NCI-H2081 (cell line): Measurements from ENCODE around the gene LGR5.
"Not testable (repeated sequence)": the region's sequence is repeated elsewhere in the genome, so short reads cannot be mapped to it uniquely, and the experiment has no call there.

ENCODE experiments used
- DNase-seq, 2 experiments: peaks; one replicate each; lab custom pipeline; 2025; lab: John Stamatoyannopoulos, UW

Gene LGR5

DNA sequence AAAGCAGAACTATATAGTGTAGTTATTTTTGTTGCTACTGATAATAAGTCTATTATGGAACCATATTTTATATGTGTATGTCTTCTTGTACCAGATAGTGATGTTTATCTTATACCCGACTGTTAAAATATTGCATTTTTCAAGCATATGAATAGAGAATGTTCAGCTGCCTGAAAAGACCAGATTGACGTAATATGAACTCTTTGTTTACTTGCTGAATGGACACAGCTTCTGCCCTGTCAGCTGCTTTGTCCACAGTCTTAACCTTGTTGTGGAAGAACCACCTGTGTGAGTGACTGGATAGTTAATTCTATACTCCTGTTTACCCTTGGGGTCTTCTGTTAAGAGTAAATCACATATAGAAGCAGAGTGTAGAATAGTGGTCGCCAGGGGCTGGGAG is 109.3 kb downstream of the LGR5 start:
- DNase-seq = no peak

DNA sequence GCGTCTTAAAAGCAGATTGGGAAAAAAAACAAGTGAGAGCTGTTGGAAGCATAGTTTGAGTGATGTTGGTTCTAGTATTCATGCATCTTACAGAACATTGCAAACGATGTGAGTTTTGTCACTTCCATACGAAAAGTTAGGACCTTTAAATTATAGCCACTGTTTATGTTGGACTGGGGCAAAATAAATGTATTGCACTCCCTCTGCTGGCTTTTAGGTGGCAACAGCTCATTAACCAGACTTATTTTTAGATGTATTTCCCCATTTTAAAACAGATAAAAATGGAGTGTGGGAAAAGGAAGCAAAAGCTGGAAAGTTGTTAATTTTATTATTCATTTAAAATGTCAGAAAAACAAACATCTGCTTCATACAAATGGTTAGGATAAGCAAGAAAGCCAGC is 111.9 kb downstream of the LGR5 start:
- DNase-seq = peak in 1 of 2 experiments; percentile 25

DNA sequence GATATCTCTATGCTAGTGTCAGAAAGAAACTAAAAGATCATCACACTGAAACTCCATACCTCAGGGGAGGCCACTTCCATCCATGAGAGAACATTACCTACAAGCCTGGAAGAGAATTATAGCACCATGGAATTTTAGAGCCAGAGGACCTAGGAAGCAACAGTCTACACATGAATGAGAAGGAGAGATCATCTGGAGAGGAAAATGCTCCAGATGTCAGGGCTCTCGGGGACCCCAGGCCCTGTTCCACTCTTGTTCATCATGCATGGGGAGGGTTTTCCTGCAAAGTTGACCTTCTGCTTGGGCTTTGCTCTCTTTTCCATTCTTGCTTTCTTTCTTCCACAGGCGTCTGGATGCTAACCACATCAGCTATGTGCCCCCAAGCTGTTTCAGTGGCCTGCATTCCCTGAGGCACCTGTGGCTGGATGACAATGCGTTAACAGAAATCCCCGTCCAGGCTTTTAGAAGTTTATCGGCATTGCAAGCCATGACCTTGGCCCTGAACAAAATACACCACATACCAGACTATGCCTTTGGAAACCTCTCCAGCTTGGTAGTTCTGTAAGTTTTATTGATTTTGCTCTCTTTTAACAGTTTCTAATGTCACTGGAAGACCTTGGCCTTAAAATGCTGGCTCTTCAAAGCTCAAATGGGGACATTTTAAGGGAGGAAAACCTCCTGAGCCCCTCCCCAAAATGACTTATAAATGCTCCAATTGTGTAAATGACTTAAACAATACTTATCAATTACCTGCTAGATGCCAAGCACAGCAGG is 113.3 kb downstream of the LGR5 start:
- DNase-seq = no peak

DNA sequence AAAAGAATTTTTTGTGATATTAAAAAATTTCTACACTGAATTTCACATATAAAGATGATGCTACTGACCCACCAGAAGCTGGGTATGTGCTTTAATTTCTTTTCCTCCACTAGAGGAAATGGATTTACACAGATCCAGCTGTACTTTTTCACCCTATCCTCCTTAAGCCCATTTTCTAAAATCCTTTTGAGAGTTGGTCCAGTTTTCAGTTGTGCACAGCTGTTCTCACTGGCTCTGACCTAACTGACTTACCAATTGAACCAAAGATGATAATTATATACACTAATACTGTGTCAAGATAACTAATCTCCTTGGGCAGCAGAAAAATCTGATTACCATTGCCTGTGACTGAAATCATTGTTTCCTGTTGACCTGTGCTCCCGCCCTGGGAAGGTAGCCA is 115.6 kb downstream of the LGR5 start:
- no peak for DNase-seq

DNA sequence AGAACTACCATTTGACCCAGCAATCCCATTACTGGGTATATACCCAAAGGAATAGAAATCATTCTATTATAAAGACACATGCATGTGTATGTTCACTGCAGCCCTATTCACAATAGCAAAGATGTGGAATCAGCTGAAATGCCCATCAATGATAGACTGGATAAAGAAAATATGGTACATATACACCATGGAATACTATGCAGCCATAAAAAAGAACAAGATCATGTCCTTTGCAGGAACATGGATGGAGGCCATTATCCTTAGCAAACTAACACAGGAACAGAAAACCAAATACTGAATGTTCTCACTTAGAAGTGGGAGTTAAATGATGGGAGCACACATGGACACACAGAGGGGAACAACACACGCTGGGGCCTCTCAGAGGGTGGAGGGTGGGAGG is 116.2 kb downstream of the LGR5 start:
- DNase-seq = not testable (repeated sequence)

DNA sequence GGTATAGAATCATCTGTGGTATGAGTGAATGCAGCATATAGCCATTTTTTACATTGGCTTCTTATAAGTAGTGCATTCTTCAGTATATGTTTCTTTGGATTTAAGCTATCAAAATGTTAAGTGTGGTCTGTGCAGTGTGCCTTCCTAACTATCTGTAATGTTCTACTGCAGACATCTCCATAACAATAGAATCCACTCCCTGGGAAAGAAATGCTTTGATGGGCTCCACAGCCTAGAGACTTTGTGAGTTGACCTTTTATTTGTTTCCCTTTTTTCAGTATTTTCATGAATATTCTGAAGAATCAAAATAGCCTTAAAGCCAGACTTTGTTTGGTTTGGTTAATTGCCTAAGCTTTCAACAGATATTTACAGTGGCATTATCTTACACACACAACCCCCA is 116.8 kb downstream of the LGR5 start:
- DNase-seq = no peak

DNA sequence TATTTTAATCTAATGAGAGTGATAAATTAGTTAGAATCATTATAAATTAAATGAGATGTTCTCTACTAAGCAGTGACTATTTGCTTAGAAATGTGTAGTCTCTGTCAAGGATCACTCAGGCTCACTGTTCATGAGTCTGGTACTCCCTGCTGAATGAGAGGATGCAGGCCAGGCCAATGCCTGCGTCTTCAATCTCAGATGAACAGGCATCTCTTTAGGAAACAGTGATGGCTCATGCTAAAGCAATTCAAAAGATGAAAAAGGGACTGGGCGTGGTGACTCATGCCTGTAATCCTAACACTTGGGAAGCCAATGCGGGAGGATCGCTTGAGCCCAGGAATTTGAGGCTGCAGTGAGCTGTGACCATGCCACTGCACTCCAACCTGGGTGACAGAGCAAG is 117.3 kb downstream of the LGR5 start:
- no peak for DNase-seq

DNA sequence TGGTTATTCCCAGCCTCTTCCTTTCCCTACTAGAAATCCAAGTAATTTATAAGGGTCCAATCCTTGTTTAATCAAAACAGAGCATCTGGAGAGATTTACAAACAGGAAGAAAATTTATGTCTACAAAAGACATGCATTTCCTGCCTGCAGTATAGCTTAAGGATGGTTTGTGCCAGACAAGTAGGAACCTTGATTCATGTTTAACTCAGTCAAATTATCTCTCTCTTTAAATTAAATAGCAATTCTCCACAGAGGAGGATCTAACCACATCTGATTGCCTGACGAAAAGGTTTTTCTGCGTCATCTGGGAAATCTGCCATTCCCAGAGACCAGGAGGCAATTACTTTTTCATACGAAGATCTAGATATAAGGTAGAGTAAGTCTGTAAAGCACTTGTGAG is 118.8 kb downstream of the LGR5 start:
- no peak for DNase-seq

DNA sequence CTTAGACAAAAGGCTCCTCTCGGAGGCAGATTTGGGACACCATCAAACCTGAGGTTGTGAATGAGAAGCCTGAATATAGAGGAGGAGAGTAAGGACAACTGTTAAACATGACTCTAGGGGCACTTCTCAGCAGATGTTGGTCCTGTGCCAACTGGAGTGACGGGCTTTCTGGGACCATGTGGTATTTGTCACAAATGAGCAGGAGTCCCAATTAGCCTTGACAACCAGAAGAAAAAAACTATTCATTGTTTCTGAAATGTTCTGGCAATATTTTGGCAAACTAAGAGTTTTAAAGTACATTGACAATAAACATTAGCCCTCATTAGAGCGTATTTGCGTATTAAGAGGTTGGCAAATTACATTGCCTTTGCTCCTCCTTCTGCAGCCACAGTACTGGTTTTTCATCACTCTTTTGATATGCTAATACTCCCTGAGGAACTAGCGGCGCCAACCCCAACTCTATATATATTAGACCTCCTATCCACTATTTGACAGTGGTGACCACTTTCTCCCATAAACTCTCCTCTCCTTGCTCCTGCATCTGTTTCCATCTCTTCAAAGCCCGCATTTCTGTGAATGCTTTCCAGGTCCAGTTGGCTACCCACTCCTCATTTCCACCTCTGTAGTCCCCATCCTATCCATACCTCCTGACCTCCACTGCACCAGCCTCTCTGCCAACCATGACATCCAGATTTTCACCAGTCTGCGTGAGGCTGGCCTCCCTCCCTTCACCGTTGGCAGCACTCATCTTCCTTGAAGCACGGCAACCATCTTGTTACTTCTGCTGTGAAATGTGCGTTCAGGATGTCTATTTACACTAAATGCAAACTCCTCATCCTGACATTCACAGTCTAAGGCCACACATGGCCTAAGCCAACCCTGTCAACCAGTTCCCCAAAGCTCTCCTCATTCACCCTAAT is 123.3 kb downstream of the LGR5 start:
- peak in 1 of 2 experiments; percentile 31 for DNase-seq

DNA sequence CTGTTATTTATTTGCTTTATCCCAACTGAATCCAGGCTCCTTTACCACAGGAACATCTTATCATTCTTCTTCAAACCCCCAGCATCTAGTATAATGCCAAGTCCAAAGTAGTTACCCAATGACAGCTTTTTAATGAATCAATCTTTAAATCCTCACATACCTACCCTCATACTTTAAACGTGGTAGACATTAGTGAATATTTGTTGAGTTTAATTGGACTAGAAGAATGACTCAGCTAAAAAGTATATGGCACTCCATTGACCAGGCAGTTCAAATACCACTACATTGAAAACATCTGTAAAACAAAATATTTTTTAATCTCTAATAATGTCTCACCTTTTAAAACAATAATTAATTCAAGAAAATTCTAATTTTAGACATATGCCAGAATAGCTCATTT is 125.9 kb downstream of the LGR5 start:
- no peak for DNase-seq

DNA sequence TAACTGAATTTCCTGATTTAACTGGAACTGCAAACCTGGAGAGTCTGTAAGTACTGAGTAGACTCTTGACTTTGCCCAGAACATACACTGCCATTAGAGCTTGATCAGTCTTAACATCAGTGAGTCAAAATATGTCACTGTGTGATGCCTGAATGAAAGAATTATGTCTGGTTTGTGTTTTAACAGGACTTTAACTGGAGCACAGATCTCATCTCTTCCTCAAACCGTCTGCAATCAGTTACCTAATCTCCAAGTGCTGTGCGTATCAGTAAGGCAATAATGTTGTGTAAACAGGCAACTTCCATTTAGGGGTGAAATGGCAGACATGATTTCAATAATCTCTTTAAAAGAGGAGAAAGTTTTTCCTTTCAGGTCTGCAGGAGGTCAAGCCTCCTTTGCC is 127.1 kb downstream of the LGR5 start:
- DNase-seq = no peak

DNA sequence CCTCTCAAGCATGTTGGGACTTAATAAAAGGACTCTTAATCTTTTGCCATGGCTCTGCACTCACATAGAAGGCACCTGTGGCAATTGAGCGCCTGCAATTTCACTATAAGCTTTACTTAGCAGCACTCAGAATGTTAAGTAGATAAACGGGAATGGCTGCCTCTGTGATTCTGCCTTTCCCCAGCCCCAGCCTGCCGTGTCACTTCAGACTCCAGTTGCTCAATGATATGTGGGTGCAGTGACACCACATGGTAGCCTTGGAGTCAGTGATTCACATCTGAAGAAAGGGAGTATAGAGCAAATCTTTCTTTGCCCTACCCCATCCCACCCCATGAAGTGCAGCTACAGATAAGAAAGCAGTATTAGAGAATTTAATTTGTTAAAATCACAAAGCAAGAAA is 127.9 kb downstream of the LGR5 start:
- DNase-seq = no peak

DNA sequence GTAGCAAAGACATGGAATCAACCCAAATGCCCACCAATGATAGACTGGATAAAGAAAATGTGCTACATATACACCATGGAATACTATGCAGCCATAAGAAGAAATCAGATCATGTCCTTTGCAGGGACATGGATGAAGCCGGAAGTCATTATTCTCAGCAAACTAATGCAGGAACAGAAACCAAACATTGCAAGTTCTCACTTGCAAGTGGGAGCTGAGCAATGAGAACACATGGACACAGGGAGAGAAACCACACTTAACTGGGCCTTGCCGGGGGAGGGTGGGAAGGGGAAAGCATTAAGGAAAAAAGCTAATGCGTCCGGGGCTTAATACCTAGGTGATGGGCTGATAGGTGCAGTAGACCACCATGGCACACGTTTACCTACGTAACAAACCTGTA is 130.3 kb downstream of the LGR5 start:
- not testable (repeated sequence) for DNase-seq

DNA sequence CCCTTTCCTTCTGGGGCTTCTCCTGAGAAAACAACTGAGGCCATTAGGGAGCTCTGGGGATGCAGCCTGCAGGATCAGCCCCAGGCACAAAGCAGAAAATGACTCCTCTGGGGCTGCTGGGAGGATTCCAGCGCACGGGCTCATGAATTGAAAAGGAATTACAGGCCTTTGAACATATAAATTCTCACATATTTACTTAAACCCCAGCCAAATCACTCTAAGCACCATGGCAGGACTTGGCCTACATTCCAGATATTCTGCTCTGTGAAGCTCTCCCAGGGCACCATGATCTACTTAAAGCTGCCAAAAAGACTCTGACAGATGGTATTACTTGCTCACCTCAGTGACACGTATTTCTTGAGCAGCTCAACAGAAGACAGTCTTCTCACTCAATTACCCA is 136.9 kb downstream of the LGR5 start:
- no peak for DNase-seq

DNA sequence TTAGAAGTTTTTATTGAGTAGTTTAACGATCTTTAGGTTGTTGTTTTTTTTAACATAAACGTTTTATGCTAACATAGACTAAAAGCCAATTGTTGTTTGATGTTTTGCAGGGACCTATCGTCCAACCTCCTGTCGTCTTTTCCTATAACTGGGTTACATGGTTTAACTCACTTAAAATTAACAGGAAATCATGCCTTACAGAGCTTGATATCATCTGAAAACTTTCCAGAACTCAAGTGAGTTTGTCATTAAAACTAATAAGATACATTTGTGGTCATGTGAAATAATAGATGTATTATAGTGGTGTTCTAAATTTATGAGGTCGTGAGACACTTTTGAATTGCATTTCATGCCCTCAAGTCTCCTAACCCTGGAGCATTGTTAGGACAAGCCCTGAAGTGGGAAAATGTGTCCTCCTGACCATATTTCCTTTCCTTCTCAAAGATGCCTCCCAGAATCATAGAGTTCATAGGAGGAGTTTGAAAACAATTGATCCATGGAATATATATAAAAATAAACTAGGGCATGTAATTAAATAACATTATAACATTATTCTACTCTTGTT is 139.2 kb downstream of the LGR5 start:
- DNase-seq = no peak

DNA sequence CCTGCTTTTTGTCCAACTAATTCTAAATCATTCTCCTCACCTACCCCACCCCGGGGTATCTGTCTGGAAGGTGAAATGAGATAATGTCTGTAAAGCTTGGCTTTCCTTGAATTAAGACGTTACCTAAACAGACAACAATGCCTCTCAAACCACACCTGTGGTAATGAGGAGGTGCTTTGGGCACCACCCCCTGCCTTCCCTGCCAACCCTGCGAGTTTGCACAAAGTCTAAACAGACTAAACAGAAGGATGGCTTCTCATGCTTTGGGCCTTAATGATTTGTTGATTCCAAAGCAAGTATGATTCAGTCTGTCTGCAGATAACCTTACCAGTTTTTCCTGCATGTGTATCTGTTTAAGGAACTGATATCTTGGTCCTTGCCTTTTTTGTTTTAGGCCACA is 141.6 kb downstream of the LGR5 start:
- DNase-seq = no peak

DNA sequence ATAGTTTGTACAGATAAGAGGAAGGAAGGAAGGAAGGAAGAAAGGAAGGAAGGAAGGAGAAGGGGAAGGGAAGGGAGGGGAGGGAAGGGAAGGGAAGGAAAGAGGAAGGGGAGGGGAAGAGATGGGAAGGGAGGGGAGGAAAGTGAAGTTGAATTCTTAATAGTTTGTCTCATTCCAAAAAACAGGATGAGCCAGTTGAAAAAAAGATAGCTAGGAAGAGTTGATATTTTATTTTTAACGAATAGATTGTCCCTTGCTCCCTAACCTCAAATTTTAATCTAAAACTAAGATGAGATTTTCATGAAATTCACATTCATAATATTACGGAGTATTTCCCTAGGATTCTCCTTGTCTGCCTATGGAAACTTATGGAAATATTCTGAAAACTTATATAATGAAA is 143.3 kb downstream of the LGR5 start:
- no peak for DNase-seq

DNA sequence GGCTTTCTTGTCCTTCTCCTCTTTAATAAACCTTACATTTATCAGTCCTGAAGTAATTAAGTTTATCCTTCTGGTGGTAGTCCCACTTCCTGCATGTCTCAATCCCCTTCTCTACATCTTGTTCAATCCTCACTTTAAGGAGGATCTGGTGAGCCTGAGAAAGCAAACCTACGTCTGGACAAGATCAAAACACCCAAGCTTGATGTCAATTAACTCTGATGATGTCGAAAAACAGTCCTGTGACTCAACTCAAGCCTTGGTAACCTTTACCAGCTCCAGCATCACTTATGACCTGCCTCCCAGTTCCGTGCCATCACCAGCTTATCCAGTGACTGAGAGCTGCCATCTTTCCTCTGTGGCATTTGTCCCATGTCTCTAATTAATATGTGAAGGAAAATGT is 144.8 kb downstream of the LGR5 start:
- no peak for DNase-seq

DNA sequence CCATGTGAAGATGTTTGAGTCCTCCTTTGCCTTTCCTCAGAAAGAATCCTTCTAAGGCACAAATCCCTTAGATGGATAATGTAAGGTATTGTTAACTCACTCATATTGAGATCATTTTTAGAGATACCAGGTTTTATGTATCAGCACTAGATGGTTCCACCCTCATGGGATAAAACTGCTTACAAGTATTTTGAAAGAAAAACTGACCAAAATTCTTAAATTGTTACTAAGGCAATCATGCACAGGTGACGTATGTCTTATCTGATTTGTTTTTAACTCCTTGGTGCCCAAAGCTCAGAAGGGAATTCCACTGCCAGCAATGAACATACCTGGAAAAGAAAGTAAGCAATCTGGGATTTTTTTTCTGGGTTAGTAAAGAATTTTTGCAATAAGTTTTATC is 145.6 kb downstream of the LGR5 start:
- no peak for DNase-seq

DNA sequence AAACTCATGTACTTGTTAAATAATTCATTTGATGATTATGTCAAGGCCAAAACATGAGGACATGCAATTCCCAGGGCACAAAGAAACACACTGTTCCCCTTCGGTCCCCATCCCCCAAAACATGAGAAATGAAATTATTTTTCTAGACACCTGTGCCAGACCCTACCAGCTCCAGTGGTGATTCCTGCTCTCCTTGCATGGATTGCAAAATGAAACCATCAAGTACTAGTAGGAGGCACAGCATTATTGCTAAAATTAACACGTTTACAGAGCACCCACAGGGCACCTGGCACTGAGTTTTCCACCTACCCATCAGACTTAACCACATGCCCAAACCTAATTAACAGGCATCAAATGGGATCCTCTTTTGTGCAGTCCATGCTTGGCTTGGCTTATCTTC is 147.4 kb downstream of the LGR5 start:
- peak in 1 of 2 experiments; percentile 46 for DNase-seq

DNA sequence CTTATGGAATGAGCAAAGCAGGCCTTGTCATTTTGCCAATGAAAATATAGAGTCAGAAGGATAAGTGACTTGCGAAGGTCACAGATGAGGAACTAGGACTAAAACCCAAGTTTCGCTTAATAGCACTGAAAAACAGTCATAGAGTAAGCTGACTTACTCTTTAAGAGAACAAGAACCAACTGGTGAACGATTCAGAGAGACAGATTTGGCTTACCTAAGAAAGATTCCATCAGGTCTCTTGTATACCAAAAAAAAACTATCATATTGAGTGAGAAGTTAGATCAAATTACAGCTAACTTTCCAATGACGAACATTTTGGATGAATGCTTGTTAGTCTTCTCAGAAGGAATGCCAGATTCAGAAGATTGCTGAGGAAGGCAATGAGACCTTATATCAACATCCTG is 149.9 kb downstream of the LGR5 start:
- DNase-seq = no peak

DNA sequence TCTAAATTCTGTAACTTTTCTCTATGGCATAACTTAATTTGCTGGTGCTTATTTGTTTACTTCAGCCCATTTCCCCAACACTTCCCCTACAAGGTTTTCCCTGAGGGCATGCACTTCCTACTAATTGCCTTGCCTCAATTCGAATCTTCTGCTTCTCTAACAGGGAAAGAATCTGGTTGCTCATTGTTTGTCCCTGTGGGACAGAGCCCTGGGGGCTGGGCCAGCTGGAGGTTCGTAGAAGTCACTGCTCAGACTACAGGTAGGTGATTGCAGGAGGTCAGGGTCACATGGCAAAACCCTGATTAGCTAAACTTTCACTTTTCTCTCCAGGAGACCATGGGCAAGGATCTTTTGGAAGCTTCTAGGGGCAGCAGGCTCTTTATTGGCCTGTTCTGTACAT is 152.0 kb downstream of the LGR5 start:
- no peak for DNase-seq

DNA sequence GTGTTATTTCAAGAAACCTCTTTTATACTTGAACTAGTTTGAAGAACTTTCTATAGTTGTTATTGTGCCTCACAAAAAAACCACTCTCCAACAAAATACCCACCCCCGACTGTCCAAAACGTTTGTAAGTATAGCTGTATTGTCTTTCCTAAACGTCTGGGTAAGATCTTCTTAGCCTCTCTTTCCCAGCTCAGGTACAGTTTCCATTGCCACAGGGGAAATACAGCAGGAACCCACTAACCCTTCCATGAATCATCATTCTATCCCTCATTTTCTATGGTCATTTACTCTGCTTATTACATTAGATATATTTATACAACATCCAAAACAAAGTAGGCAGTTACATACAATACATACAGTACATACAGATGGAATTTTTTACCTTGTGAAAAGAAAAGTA is 153.2 kb downstream of the LGR5 start:
- DNase-seq = no peak
